ENCODE measurements around the gene CCL13.

The CCL13 gene

DNA sequence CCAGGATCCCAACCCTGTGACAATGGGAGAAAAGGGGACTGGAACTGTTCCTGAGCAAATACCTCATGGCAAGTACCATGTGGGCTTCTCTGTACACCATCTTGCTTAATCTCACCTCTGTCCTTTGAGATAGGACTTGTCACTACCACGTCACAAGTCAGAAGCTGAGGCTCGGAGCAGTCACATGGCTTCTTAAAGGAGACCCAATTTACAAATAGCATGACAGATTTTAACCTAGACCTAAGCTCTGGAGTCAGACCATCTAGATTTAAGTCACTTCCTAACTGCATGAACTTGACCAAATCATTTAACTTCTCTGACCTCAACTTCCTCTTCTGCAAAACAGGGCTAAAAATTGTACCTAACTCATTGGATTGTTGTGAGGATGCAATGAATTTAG lies 42.7 kb downstream of the CCL13 start:
- TF ChIP-seq, protein P1, sequence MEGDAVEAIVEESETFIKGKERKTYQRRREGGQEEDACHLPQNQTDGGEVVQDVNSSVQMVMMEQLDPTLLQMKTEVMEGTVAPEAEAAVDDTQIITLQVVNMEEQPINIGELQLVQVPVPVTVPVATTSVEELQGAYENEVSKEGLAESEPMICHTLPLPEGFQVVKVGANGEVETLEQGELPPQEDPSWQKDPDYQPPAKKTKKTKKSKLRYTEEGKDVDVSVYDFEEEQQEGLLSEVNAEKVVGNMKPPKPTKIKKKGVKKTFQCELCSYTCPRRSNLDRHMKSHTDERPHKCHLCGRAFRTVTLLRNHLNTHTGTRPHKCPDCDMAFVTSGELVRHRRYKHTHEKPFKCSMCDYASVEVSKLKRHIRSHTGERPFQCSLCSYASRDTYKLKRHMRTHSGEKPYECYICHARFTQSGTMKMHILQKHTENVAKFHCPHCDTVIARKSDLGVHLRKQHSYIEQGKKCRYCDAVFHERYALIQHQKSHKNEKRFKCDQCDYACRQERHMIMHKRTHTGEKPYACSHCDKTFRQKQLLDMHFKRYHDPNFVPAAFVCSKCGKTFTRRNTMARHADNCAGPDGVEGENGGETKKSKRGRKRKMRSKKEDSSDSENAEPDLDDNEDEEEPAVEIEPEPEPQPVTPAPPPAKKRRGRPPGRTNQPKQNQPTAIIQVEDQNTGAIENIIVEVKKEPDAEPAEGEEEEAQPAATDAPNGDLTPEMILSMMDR (IDR thresholded peaks at IDR 0.05) = no peak

DNA sequence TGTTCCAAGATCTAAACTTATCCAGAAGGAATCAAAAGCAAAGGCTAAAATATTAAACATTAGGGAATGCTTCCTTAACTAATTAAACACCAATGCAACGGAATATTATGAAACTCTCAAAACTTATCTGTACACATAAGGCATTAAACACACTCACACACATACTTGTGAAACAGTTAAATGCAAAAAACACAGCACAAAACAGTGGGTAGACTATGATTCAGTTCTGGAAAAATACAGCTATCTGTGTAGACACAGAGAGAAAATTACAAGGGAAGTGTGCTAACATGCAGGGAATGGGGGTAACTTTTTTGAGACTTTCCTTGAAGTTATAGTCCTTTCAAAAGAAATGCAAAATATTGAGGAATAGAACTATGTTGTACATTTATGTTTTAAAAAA lies 43.4 kb downstream of the CCL13 start:
- TF ChIP-seq, protein P1 (IDR thresholded peaks at IDR 0.05) = no peak

DNA sequence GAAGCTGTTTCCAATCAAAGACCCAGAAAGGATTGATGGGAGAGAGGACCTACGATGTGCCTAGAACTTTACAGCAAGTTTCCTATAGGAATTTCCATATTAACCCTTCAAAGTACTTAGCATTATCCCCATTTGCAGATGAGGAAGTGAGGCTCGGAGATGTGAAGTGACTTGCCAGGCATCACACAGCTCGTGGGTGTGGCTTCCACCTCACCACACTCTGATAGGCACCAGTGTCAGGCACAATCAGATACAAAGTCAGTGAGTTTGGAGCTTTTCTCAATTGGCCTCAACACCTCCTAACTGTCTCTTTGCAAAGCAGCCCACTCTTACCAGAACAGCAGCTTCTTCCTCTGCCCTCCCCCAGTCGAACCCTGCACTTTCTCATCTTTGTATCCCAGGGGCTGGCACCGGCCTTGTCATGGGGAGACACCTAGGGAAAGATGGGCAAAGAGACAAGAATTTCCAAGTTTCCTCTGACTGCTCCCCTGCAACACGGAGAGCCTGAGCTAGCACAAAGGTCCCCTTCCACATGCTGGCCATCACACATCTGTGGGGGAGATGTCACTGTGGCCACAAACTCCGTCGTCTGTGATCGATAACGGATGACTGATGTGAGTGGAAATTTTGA lies 44.1 kb downstream of the CCL13 start:
- TF ChIP-seq, protein P1 (IDR thresholded peaks at IDR 0.05) = no peak

GRCh38 chr17:34401165-34401564 lies 44.9 kb downstream of the CCL13 start:
- TF ChIP-seq, protein P1 (IDR thresholded peaks at IDR 0.05) = no peak

DNA sequence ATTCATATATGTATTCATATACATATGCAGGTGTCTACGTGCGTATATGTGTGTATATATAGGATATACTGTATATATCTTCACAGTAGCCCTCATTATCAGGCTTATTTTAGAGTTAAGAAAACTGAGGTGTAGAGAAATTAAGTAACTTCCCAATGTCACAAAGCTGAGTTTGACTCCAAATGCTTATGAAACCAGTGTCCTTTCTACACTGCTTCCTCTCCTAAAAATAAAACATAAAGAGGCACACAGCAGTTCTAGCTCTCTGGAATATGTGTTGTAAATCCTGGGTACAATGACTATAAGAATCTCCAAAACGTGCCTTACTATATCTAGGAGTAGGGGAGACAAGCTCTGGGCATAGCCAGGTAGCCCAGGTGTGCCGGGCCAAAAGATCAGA lies 46.7 kb downstream of the CCL13 start:
- TF ChIP-seq, protein P1 (IDR thresholded peaks at IDR 0.05) = no peak

GRCh38 chr17:34406226-34406625 lies 49.9 kb downstream of the CCL13 start:
- TF ChIP-seq, protein P1 (IDR thresholded peaks at IDR 0.05) = no peak

Measured in LNCAP (cell line).